GM04503 (cell line): Measurements from ENCODE around the gene PEX5L.

Source experiments
- DNase-seq: peaks from one replicate; pipeline ENCODE4 v3.0.0-alpha.2; 2012; ENCODE audit warnings: low read depth

PEX5L gene

GRCh38 chr3:179769411-179770247, 267.1 kb downstream of the PEX5L start:
- no peak for DNase-seq

GRCh38 chr3:179768080-179768479, 268.7 kb downstream of the PEX5L start:
- peak; percentile 21 for DNase-seq

- no peak for DNase-seq
Measured at GRCh38 chr3:179766416-179767133, 270.2 kb downstream of the PEX5L start.

- peak; percentile 25 for DNase-seq
Measured at GRCh38 chr3:179765396-179765795, 271.3 kb downstream of the PEX5L start.

- DNase-seq = no peak
Measured at GRCh38 chr3:179760944-179761343, 275.8 kb downstream of the PEX5L start.

- DNase-seq = no peak
Measured at GRCh38 chr3:179750720-179751328, 285.9 kb downstream of the PEX5L start.

- no peak for DNase-seq
Measured at GRCh38 chr3:179745716-179746115, 291.0 kb downstream of the PEX5L start.

- DNase-seq = no peak
Measured at GRCh38 chr3:179745079-179745478, 291.7 kb downstream of the PEX5L start.
